Body of pancreas (tissue), 4 donors: ENCODE measurements around the gene LCE1A. TPM values are rescaled to one million over a fixed set of nuclear protein-coding genes. Genes with fewer than 3 reads are reported as not detected.

Source experiments
- ATAC-seq: fragments of 150-250 bp; one replicate; pipeline ENCODE4 v1.9.1; 2016
- DNase-seq, 4 donors: peaks; one replicate each; pipeline ENCODE4 v3.0.0-alpha.2; 2019
- H3K27ac ChIP-seq, 4 donors: fragments of 200-600 bp; sonication (generic); 1 replicate in 3 of 4; 2 replicates in 1 of 4; pipeline versions ENCODE4 v1.5.1 to v1.6.1; 2016 to 2019; ENCODE audit warnings: mild to moderate bottlenecking in 1 of 4, mixed read lengths in 1 of 4, moderate library complexity in 1 of 4
- H3K27me3 ChIP-seq, 2 donors: fragments of 200-600 bp; sonication (generic); one replicate each; pipeline ENCODE4 v1.6.0; 2016; ENCODE audit warnings: mild to moderate bottlenecking in 1 of 2
- H3K36me3 ChIP-seq, 2 donors: fragments of 200-600 bp; sonication (generic); replicated peaks in 1 of 2; 2 replicates each; pipeline ENCODE4 v1.5.1; 2016; ENCODE audit warnings: low read depth in 2 of 2; ENCODE audit not compliant: insufficient read depth in 1 of 2
- H3K4me1 ChIP-seq: fragments of 200-600 bp; sonication (generic); one replicate; pipeline ENCODE4 v1.6.0; 2016
- H3K4me3 ChIP-seq, 2 donors: fragments of 200-600 bp; sonication (generic); 1 replicate in 1 of 2; 2 replicates in 1 of 2; pipeline ENCODE4 v1.5.1; 2016 to 2019
- H3K9me3 ChIP-seq, 3 donors: fragments of 200-600 bp; sonication (generic); 1 replicate in 2 of 3; 2 replicates in 1 of 3; pipeline ENCODE4 v1.5.1; 2016
- POLR2A ChIP-seq, 3 donors: fragments of 450-650 bp; IDR thresholded peaks; one replicate each; pipeline ENCODE4 v1.6.1; 2016; ENCODE audit warnings: antibody characterized with exemption in 3 of 3, mild to moderate bottlenecking in 2 of 3
- WGBS, 2 donors: methylation state at CpG; one replicate each; pipeline ENCODE4 v1.1.5; 2017; 5-methylcytosine and 5-hydroxymethylcytosine counted together
- intact Hi-C: fragments of 100-400 bp; cut with DNase I; formaldehyde crosslinking; loops from one replicate; pipeline ENCODE4 v1.15.1; 2023
- total RNA-seq, 2 donors: library from RNA; depleted of rRNA; stranded (reverse); fragments of >200 nt; gene quantifications; one replicate each; pipeline ENCODE4 v1.1.0, GENCODE V29; 2016
- TF ChIP-seq, protein P1 (sequence below), 7 experiments: fragments of 450-650 bp in 4 of 7; fragments of 200-600 bp in 3 of 7; sonication (generic) in 3 of 7; IDR thresholded peaks; one replicate each; pipeline ENCODE4 v1.5.1; 2016 to 2019; ENCODE audit warnings: antibody characterized with exemption in 7 of 7

The LCE1A gene
- total RNA-seq, 2 donors from 2014 or later, result not detected

DNA sequence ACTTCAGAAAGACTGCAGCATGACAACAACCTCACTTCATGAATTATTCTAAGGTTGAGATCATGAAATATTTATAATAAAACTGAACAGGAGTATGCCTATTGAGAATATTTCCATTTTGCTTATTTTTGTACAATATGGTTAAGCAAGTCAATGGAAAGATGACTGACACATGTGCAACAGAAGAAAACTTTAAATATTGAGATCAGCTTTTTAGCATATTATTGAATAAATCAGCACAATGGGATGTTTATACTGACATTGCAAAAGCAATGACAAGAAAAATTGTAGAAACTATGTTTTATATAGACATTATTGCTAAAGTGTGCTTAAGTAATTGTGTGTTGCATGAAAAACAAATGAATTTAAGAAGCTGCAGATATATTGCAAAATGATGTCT lies 37.2 kb downstream of the LCE1A start:
- Histone ChIP-seq H3K4me1 (no peaks in the 10 kb centered on the region), H3K27ac (no peak overlapping the region), H3K4me3 (no peak overlapping the region), H3K36me3 (no peaks in the 10 kb centered on the region), H3K9me3 (no peaks in the 10 kb centered on the region), H3K27me3 (no peaks in the 10 kb centered on the region)
- intact Hi-C loops, result no loop called here
- ATAC-seq (no peak), DNase-seq (no peak)
- no peak for TF ChIP-seq POLR2A (IDR thresholded peaks at IDR 0.05)
- TF ChIP-seq, protein P1, sequence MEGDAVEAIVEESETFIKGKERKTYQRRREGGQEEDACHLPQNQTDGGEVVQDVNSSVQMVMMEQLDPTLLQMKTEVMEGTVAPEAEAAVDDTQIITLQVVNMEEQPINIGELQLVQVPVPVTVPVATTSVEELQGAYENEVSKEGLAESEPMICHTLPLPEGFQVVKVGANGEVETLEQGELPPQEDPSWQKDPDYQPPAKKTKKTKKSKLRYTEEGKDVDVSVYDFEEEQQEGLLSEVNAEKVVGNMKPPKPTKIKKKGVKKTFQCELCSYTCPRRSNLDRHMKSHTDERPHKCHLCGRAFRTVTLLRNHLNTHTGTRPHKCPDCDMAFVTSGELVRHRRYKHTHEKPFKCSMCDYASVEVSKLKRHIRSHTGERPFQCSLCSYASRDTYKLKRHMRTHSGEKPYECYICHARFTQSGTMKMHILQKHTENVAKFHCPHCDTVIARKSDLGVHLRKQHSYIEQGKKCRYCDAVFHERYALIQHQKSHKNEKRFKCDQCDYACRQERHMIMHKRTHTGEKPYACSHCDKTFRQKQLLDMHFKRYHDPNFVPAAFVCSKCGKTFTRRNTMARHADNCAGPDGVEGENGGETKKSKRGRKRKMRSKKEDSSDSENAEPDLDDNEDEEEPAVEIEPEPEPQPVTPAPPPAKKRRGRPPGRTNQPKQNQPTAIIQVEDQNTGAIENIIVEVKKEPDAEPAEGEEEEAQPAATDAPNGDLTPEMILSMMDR (IDR thresholded peaks at IDR 0.05), result no peak

- ATAC-seq (no peak), DNase-seq (no peak)
- H3K9me3 ChIP-seq, result no peaks in the 10 kb centered on the region
- H3K36me3 ChIP-seq, result no peaks in the 10 kb centered on the region
- H3K4me1 ChIP-seq, result no peaks in the 10 kb centered on the region
- intact Hi-C loops, result no loop called here
- TF ChIP-seq, protein P1 (IDR thresholded peaks at IDR 0.05), result no peak
- TF ChIP-seq POLR2A (IDR thresholded peaks at IDR 0.05), result no peak
- no peak overlapping the region for H3K27ac ChIP-seq
- no peaks in the 10 kb centered on the region for H3K27me3 ChIP-seq
- WGBS, 2 donors, result 52 to 53% methylated on average over 2 of the region's 2 CpGs
- H3K4me3 ChIP-seq, result no peak overlapping the region
Measured at GRCh38 chr1:152866321-152866720, 39.0 kb downstream of the LCE1A start.

- no peak overlapping the region for H3K27ac ChIP-seq
- intact Hi-C loops, result no loop called here
- WGBS, 2 donors, result 24 to 26% methylated on average over 9 of the region's 9 CpGs
- ATAC-seq, result peak; percentile 84
- H3K9me3 ChIP-seq, result no peaks in the 10 kb centered on the region
- no peaks in the 10 kb centered on the region for H3K4me1 ChIP-seq
- no peak overlapping the region for H3K4me3 ChIP-seq
- peak; percentile 75 to 84 (median 75) for DNase-seq
- no peaks in the 10 kb centered on the region for H3K36me3 ChIP-seq
- TF ChIP-seq, protein P1 (IDR thresholded peaks at IDR 0.05), result peak; percentile 42 to 73 (median 66)
- no peak for TF ChIP-seq POLR2A (IDR thresholded peaks at IDR 0.05)
- H3K27me3 ChIP-seq, result peaks cover 0 to 5% of the 10 kb centered on the region in 2 donors
Measured at GRCh38 chr1:152869808-152870419, 42.6 kb downstream of the LCE1A start.

DNA sequence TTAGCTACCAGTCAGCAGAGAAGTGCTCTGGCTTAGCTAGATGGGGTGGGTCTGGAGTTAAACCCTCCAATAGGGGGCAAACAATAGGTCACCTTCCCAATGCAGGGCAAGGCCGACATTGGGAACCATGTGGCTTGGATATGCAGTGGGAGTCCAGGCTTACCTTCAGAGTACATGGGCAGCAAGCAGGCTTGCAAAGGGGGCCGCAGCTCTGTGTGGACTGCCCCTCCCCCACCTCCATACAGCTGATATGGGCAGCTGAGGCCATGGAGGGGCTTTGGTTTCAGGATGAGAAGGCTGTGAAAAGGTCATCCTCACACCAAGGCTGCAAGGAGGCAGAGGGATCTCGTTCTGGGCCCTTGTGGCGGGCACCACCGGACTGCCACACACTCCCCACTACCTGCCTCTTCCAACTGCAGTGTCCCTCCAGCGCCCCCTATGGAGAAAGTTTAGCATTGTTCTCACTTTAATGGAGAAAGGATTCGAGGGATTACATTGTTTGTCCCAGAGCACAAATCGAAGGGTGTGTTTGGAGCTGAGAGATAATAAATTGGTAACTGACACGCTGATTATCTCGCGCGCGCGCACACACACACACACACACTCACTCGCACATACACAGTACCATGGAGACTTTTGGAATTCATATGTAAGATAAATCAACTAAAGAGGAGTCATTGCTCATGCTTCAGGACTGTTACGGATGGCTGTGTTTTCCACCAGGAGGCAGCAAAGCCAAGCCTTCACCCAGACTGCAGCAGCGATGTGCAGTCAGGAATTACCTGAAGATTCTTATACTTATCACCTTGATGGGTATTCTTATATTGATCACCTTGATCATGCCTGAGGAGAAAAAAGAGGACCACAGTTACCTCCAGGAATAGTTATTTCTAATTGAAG lies 43.8 kb downstream of the LCE1A start:
- DNase-seq, result peak in 2 of 4 donors; percentile 9 to 14
- ATAC-seq, result no peak
- H3K9me3 ChIP-seq, result no peaks in the 10 kb centered on the region
- intact Hi-C loops, result no loop called here
- peaks cover 0 to 5% of the 10 kb centered on the region in 2 donors for H3K27me3 ChIP-seq
- no peak overlapping the region for H3K27ac ChIP-seq
- WGBS, 2 donors, result 39 to 41% methylated on average over 17 of the region's 17 CpGs
- H3K4me1 ChIP-seq, result no peaks in the 10 kb centered on the region
- no peak overlapping the region for H3K4me3 ChIP-seq
- TF ChIP-seq, protein P1 (IDR thresholded peaks at IDR 0.05), result peak in 4 of 7 experiments; percentile 7 to 38 (median 36)
- TF ChIP-seq POLR2A (IDR thresholded peaks at IDR 0.05), result no peak
- no peaks in the 10 kb centered on the region for H3K36me3 ChIP-seq
